Measurements from ENCODE around the gene PFKL. TPM values are rescaled to one million over a fixed set of nuclear protein-coding genes. Genes with fewer than 3 reads are reported as not detected.

The PFKL gene
- total RNA-seq, 6 experiments from 2014 or later = 100 to 123 (median 107) TPM

- Mint-ChIP-seq H3K27ac (no peak overlapping the region), H3K9me3 (peaks cover 36% of the 10 kb centered on the region), H3K4me3 (no peak overlapping the region), H3K36me3 (ENCODE audit: low read depth) (peaks cover 13% of the 10 kb centered on the region), H3K27me3 (ENCODE audit: insufficient read depth) (no peaks in the 10 kb centered on the region; the same call in 1 of the 2 replicates), H3K4me1 (ENCODE audit: low read depth) (no peaks in the 10 kb centered on the region)
- DNase-seq = no peak
- no peak for TF ChIP-seq CTCF (IDR thresholded peaks at IDR 0.05)
These were observed 66.2 kb downstream of the PFKL start for GRCh38 chr21:44365967-44366585.

GRCh38 chr21:44366586-44367211 lies 66.8 kb downstream of the PFKL start:
- Mint-ChIP-seq H3K4me3 (no peak overlapping the region), H3K4me1 (ENCODE audit: low read depth) (no peaks in the 10 kb centered on the region), H3K9me3 (peaks cover 41% of the 10 kb centered on the region), H3K27ac (no peak overlapping the region), H3K27me3 (ENCODE audit: insufficient read depth) (no peaks in the 10 kb centered on the region; the same call in 1 of the 2 replicates), H3K36me3 (ENCODE audit: low read depth) (peaks cover 13% of the 10 kb centered on the region)
- DNase-seq = no peak
- no peak for TF ChIP-seq CTCF (IDR thresholded peaks at IDR 0.05)

GRCh38 chr21:44368711-44369446 lies 69.0 kb downstream of the PFKL start:
- peaks cover 2% of the 10 kb centered on the region; the same call in 1 of the 2 replicates for H3K27me3 Mint-ChIP-seq (ENCODE audit: insufficient read depth)
- H3K36me3 Mint-ChIP-seq (ENCODE audit: low read depth) = peaks cover 4% of the 10 kb centered on the region; the same call in 1 of the 2 replicates
- H3K4me3 Mint-ChIP-seq = no peak overlapping the region
- no peak for TF ChIP-seq CTCF (IDR thresholded peaks at IDR 0.05)
- H3K27ac Mint-ChIP-seq = no peak overlapping the region
- no peaks in the 10 kb centered on the region for H3K4me1 Mint-ChIP-seq (ENCODE audit: low read depth)
- H3K9me3 Mint-ChIP-seq = peaks cover 34% of the 10 kb centered on the region
- DNase-seq = no peak

GRCh38 chr21:44370027-44370735 lies 70.3 kb downstream of the PFKL start:
- peak; percentile 9 for DNase-seq
- Mint-ChIP-seq H3K9me3 (peaks cover 39% of the 10 kb centered on the region), H3K36me3 (ENCODE audit: low read depth) (peaks cover 6% of the 10 kb centered on the region; the same call in 1 of the 2 replicates), H3K27me3 (ENCODE audit: insufficient read depth) (peaks cover 6% of the 10 kb centered on the region), H3K27ac (no peak overlapping the region), H3K4me1 (ENCODE audit: low read depth) (no peaks in the 10 kb centered on the region), H3K4me3 (no peak overlapping the region)
- no peak for TF ChIP-seq CTCF (IDR thresholded peaks at IDR 0.05)

GRCh38 chr21:44370786-44371410 lies 71.0 kb downstream of the PFKL start:
- TF ChIP-seq CTCF (IDR thresholded peaks at IDR 0.05) = no peak
- H3K27me3 Mint-ChIP-seq (ENCODE audit: insufficient read depth) = peaks cover 7% of the 10 kb centered on the region
- H3K4me1 Mint-ChIP-seq (ENCODE audit: low read depth) = no peaks in the 10 kb centered on the region
- H3K9me3 Mint-ChIP-seq = peaks cover 46% of the 10 kb centered on the region
- no peak overlapping the region for H3K27ac Mint-ChIP-seq
- H3K4me3 Mint-ChIP-seq = no peak overlapping the region
- DNase-seq = no peak
- H3K36me3 Mint-ChIP-seq (ENCODE audit: low read depth) = peaks cover 13% of the 10 kb centered on the region; the same call in 1 of the 2 replicates

All from HFFc6 (cell line).